NCI-H2171 treated with DMSO at 0.1 percent for 48 hours (cell line): ENCODE results near the gene SLC44A4.
"Not testable (repeated sequence)": the region's sequence is repeated elsewhere in the genome, so short reads cannot be mapped to it uniquely, and the experiment has no call there.

Experiments
- DNase-seq: peaks from one replicate; lab custom pipeline; 2025; lab: John Stamatoyannopoulos, UW

The SLC44A4 gene

DNA sequence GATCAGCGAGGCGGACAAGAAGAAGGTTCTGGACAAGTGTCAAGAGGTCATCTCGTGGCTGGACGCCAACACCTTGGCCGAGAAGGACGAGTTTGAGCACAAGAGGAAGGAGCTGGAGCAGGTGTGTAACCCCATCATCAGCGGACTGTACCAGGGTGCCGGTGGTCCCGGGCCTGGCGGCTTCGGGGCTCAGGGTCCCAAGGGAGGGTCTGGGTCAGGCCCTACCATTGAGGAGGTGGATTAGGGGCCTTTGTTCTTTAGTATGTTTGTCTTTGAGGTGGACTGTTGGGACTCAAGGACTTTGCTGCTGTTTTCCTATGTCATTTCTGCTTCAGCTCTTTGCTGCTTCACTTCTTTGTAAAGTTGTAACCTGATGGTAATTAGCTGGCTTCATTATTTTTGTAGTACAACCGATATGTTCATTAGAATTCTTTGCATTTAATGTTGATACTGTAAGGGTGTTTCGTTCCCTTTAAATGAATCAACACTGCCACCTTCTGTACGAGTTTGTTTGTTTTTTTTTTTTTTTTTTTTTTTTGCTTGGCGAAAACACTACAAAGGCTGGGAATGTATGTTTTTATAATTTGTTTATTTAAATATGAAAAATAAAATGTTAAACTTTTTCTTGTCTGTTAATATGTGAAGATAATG, 49.0 kb downstream of the SLC44A4 start:
- DNase-seq: peak; percentile 80

DNA sequence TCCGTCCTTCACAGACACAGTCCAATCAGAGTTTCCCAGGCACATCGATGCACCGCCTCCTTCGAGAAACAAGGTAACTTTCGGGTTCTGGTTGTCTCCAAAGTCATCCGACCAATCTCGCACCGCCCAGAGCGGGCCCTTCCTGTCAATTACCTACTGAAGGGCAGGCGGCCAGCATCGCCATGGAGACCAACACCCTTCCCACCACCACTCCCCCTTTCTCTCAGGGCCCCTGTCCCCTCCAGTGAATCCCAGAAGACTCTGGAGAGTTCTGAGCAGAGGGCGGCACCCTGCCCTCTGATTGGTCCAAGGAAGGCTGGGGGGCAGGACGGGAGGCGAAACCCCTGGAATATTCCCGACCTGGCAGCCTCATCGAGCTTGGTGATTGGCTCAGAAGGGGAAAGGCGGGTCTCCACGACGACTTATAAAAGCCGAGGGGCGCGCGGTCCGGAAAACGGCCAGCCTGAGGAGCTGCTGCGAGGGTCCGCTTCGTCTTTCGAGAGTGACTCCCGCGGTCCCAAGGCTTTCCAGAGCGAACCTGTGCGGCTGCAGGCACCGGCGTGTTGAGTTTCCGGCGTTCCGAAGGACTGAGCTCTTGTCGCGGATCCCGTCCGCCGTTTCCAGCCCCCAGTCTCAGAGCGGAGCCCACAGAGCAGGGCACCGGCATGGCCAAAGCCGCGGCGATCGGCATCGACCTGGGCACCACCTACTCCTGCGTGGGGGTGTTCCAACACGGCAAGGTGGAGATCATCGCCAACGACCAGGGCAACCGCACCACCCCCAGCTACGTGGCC, 51.3 kb downstream of the SLC44A4 start, which contains the start of gene HSPA1B:
Gene HSPA1B (plus strand): TSS at position 453 of the 794 bp plus-strand sequence. CDS start 213 bp downstream, at position 666.
- peak; percentile 100 for DNase-seq

GRCh38 chr6:31826793-31827285, 52.0 kb downstream of the SLC44A4 start:
- DNase-seq: peak; percentile 97

- DNase-seq: no peak
Observed at GRCh38 chr6:31825553-31825952, 53.2 kb downstream of the SLC44A4 start.

- not testable (repeated sequence) for DNase-seq
Observed at GRCh38 chr6:31823592-31824196, 55.1 kb downstream of the SLC44A4 start.

GRCh38 chr6:31822036-31822821, 56.6 kb downstream of the SLC44A4 start:
- no peak for DNase-seq

DNA sequence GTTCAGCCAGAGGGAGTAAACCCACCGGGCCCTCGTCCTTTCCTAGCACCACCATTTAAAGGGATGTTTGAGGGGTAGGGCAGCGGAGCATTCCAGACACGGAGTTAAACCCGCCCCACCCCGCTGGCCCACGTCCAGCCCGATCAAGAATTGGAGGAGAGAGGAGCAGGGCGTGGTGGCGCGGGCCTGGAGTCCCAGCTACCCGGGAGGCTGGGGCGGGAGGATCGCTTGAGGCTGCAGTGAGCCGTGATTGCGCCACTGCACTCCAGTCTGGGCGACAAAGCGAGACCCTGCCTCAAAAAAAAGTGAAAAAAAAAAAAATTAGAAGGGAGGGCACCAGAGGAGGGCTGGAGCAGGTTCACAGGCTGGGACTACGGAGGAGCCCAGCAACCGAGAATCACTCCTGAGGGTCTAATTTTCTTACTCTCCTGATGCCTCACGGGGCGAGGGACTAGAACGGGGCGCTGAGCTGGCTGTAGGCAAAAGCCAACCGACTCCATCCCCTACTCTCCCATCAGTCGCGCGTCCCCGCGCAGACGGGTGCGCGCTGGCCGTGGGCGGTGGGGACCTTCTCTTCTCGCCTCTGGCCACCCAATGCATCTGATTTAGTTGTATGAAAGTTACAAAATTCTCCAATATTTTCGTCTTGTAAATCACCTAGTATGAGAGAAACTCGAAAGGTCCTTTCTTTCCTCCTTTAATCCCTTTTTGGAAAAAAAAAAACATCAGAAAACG, 57.3 kb downstream of the SLC44A4 start:
- no peak for DNase-seq

DNA sequence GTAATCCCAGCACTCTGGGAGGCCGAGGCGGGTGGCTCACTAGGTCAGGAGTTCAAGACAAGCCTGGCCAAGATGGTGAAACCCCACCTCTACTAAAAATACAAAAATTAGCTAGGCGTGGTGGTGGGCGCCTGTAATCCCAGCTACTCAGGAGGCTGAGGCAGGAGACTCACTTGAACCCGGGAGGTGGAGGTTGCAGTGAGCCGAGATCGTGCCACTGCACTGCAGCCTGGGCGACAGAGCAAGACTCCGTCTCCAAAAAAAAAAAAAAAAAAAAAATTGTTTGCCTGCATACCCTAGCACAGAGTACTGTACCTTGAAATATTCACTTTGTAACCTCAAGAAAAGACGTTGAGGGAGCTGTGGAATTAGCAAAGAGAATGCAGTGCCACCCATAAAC, 58.4 kb downstream of the SLC44A4 start:
- not testable (repeated sequence) for DNase-seq

DNA sequence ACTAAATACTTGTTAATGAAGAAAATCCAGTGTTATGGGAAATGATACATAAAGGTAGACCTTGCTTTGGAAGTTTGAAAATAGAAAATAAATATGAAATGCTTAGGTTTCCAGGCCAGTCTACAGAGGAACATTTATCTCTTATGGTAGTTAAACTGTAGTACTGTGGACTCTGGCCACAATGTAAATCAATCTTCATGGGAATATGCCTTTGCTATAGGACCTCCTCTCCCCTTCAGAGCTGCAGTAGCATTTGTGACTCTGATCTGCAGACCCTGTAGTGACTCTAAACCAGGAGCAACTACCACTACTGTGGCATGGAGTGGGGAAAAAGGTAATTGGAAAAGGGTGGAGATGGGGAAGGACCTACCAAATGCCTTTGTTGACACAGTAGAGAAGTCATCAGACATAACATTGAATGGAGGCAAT, 58.9 kb downstream of the SLC44A4 start:
- DNase-seq: no peak

DNA sequence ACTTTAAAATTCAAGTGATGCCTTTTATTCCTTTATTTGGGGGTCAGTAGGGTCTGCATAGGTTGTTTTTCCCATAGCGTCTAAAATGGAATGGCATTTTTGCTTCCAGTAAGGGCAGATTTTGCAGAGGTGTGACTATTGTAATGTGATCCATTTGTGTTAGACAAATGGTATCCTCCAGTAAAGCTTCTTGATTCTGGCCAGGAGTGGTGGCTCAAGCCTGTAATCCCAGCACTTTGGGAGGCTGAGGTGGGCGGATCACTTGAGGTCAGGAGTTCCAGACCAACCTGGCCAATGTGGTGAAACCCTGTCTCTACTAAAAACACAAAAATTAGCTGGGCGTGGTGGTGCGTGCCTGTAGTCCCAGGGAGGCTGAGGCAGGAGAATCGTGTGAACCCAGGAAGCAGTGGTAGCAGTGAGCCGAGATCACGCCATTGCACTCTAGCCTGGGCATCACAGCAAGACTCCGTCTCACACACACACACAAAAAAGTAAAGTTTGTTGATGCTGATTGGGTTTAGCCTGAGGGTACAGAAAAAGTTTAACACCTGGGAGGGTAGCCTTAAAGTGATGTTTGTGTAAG, 60.8 kb downstream of the SLC44A4 start:
- DNase-seq: not testable (repeated sequence)

DNA sequence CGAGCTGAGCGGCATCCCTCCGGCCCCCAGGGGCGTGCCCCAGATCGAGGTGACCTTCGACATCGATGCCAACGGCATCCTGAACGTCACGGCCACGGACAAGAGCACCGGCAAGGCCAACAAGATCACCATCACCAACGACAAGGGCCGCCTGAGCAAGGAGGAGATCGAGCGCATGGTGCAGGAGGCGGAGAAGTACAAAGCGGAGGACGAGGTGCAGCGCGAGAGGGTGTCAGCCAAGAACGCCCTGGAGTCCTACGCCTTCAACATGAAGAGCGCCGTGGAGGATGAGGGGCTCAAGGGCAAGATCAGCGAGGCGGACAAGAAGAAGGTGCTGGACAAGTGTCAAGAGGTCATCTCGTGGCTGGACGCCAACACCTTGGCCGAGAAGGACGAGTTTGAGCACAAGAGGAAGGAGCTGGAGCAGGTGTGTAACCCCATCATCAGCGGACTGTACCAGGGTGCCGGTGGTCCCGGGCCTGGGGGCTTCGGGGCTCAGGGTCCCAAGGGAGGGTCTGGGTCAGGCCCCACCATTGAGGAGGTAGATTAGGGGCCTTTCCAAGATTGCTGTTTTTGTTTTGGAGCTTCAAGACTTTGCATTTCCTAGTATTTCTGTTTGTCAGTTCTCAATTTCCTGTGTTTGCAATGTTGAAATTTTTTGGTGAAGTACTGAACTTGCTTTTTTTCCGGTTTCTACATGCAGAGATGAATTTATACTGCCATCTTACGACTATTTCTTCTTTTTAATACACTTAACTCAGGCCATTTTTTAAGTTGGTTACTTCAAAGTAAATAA, 61.5 kb downstream of the SLC44A4 start:
- not testable (repeated sequence) for DNase-seq

DNA sequence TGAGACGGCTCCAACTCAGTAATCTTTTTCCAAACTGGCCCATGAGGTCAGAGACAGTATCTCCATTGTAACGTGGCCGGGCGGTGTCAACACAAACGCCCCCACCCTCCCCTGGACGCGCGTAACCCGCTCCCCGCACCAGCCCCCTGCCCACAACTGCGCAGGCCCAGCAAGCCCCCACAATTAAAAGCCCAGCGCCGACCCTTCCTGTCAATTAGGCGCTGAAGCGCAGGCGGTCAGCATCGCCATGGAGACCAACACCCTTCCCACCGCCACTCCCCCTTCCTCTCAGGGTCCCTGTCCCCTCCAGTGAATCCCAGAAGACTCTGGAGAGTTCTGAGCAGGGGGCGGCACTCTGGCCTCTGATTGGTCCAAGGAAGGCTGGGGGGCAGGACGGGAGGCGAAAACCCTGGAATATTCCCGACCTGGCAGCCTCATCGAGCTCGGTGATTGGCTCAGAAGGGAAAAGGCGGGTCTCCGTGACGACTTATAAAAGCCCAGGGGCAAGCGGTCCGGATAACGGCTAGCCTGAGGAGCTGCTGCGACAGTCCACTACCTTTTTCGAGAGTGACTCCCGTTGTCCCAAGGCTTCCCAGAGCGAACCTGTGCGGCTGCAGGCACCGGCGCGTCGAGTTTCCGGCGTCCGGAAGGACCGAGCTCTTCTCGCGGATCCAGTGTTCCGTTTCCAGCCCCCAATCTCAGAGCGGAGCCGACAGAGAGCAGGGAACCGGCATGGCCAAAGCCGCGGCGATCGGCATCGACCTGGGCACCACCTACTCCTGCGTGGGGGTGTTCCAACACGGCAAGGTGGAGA, 63.6 kb downstream of the SLC44A4 start, which contains the start of the genes HSPA1A and HSPA1L:
Gene HSPA1A (plus strand): TSS at position 519 of the 814 bp plus-strand sequence. CDS start 214 bp downstream, at position 733.
Gene HSPA1L (minus strand): TSS at position 259 of the 814 bp plus-strand sequence. CDS start 3,311 bp downstream, outside the sequence.
- no peak for DNase-seq

GRCh38 chr6:31814677-31815024, 64.1 kb downstream of the SLC44A4 start:
- DNase-seq: no peak

DNA sequence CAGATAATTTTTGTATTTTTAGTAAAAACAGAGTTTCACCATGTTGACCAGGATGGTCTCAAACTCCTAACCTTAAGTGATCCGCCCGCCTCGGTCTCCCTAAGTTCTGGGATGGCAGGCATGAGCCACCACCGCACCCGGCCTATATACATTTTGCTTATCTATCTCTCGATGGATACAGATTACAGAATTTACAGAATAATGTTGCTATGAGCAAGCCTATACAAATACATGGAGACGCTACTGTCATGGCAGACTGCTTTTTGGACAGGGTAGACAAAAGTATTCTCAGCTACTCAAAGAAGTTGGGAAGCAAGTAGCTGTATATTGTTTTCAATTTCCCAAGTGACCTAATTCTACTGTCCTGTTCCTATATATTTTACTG, 65.3 kb downstream of the SLC44A4 start:
- DNase-seq: no peak
